GM06990 (cell line): Measurements from ENCODE around the gene PURA.

ENCODE experiments used
- DNase-seq: peaks from one replicate; pipeline ENCODE4 v3.0.0-alpha.2; 2011; ENCODE audit not compliant: insufficient read length; ENCODE audit errors: extremely low read depth
- H3K27me3 ChIP-seq: replicated peaks from 2 replicates; pipeline ENCODE4 v1.6.0; 2011; ENCODE audit warnings: low read length; ENCODE audit not compliant: control insufficient read depth, insufficient read depth
- H3K36me3 ChIP-seq: 2 replicates; pipeline ENCODE4 v1.5.1; 2011; ENCODE audit warnings: low read length; ENCODE audit not compliant: control insufficient read depth, insufficient read depth
- H3K4me3 ChIP-seq: replicated peaks from 2 replicates; pipeline ENCODE4 v1.5.1; 2011; ENCODE audit warnings: low read depth, mild to moderate bottlenecking, control low read depth, low read length
- TF ChIP-seq, protein P1 (sequence below): IDR thresholded peaks from 2 replicates; pipeline ENCODE4 v1.5.1; 2011; ENCODE audit warnings: low read length, control low read depth, mild to moderate bottlenecking, inconsistent platforms; ENCODE audit not compliant: insufficient read depth, poor library complexity, severe bottlenecking

The PURA gene

DNA sequence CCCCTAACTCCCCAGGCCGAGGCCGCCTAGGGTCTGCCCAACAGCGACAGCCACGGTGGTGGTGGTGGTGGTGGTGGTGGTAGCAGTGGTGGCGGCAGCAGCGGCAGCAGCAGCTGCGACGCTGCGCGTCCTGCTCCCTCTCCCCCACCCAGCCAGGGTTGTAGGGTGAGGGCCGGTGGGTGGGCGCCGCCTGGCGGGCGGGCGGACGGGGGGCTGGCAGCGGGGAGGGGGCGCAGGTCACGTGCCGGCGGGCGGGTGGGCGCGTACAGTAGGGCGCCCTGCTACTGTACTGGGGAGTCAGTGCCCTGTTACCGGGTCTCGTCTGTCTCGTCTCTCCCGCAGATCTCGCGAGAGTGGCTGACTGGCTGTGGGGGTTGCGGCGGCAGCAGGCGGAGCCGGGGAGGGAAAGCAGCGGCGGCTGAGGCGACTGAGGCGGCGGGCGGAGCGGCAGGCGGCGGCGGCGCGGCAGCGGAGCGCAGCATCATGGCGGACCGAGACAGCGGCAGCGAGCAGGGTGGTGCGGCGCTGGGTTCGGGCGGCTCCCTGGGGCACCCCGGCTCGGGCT lies at the start of gene PURA:
Gene PURA, plus strand, starts transcription at position 411 of the 565 bp plus-strand sequence. Its CDS starts 73 bp downstream, at position 484.
- no peaks in the 10 kb centered on the region for H3K27me3 ChIP-seq
- DNase-seq, result peak; percentile 93
- TF ChIP-seq, protein P1, sequence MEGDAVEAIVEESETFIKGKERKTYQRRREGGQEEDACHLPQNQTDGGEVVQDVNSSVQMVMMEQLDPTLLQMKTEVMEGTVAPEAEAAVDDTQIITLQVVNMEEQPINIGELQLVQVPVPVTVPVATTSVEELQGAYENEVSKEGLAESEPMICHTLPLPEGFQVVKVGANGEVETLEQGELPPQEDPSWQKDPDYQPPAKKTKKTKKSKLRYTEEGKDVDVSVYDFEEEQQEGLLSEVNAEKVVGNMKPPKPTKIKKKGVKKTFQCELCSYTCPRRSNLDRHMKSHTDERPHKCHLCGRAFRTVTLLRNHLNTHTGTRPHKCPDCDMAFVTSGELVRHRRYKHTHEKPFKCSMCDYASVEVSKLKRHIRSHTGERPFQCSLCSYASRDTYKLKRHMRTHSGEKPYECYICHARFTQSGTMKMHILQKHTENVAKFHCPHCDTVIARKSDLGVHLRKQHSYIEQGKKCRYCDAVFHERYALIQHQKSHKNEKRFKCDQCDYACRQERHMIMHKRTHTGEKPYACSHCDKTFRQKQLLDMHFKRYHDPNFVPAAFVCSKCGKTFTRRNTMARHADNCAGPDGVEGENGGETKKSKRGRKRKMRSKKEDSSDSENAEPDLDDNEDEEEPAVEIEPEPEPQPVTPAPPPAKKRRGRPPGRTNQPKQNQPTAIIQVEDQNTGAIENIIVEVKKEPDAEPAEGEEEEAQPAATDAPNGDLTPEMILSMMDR, result peak; percentile 6
- H3K36me3 ChIP-seq, result no peaks in the 10 kb centered on the region
- H3K4me3 ChIP-seq, result peak within 1 kb of the TSS; percentile 84

DNA sequence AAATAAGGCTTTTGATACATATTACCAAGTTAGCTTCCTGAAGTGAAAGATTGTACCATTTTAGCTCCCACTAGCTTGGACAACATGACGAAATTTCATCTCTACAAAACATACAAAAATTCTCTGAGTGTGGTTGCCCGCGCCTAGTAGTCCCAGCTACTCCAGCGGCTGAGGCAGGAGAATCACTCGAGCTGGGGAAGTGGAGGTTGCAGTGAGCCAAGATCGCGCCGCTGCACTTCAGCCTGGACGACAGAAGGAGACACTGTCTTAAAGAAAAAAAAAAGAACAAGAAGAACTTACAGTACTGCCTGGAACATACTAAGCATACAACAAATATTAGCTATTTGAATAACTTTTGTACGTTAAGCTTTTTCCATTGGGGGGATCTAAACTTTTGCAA lies 41.1 kb upstream of the PURA start:
- TF ChIP-seq, protein P1, result no peak
- Histone ChIP-seq H3K36me3 (no peaks in the 10 kb centered on the region), H3K4me3 (no peak overlapping the region), H3K27me3 (no peaks in the 10 kb centered on the region; the same call in 1 of the 2 replicates)
- no peak for DNase-seq

DNA sequence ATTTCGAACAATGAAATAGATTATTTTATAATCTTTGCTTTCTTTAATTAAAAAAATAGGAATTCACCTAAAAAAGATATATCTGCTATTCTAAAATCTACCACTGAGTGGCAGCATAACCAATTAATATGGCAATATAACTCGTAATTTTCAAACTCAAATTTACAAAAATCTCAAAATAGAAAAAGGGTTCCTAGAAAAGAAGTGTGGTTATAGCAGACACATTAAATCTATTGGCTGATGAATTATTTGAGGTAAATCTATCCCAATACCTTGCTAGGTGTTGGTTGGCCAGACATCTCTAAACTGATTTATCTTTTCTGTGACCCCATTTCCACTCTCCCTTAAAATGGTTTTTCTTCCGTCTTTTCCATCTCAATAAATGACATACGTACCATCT lies 40.6 kb upstream of the PURA start:
- no peaks in the 10 kb centered on the region for H3K36me3 ChIP-seq
- H3K4me3 ChIP-seq, result no peak overlapping the region
- TF ChIP-seq, protein P1, result peak; percentile 25
- no peaks in the 10 kb centered on the region for H3K27me3 ChIP-seq
- DNase-seq, result no peak

DNA sequence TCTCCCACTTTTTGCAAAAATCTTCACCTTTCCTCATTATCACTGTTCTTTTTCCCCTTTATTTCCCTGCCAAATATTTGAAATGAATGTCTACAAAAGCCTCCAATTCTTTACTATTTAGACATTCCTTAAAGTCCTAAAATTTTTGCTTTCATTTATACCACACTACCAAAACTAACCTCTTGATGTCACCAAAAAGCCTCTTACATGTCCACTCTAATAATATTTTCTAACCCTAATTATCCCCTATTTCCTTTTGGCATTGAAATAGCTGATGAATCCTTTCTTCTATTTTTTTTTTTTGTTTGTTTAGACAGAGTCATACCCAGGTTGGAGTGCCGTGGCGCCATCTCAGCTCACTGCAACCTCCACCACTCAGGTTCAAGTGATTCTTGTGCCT lies 38.5 kb upstream of the PURA start:
- no peak for DNase-seq

DNA sequence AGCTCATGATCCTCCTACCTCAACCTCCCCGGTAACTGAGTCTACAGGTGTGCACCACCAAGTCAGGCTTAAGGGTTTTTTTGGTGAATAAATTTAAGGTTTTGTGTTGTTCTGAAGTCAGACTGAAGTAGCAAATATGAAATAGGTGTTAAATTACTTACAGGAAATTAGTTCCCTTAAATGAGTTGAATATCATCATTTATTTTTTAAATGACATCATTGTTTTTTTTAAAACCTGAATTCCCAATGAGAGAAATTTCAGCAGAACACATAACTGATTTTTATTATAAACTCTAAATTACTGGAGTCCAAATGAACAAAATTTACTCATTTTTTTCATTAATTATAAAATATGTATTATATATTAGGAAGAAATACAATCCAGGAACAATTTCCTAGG lies 37.8 kb upstream of the PURA start:
- TF ChIP-seq, protein P1, result no peak
- H3K27me3 ChIP-seq, result no peaks in the 10 kb centered on the region
- H3K4me3 ChIP-seq, result no peak overlapping the region
- H3K36me3 ChIP-seq, result no peaks in the 10 kb centered on the region
- no peak for DNase-seq

More for the DNA sequence above, 38.5 kb upstream of the PURA start:
- TF ChIP-seq, protein P1, result peak; percentile 1
- Histone ChIP-seq H3K4me3 (no peak overlapping the region), H3K36me3 (no peaks in the 10 kb centered on the region), H3K27me3 (no peaks in the 10 kb centered on the region)

DNA sequence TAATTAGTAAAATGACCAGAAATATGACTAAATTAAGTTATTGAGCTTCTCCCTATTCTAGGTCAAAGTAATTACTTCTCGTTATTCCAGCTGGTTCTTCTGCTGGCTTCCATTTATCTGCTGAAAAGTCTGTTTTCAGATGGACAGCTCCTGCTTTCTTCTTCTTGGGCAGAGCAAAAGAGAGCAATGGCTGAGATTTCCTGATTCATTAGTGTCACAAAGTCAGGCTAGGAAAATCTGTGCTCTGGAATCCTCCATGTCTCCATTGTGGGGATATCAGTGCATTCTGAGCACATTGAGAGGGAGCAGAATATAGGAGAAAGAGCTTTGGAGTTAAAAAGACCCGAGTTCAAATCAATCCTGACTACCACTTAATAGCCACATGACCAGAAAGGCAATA lies 37.1 kb upstream of the PURA start:
- Histone ChIP-seq H3K27me3 (no peaks in the 10 kb centered on the region), H3K36me3 (no peaks in the 10 kb centered on the region), H3K4me3 (no peak overlapping the region)
- TF ChIP-seq, protein P1, result no peak
- no peak for DNase-seq
